GM18867 (cell line): ENCODE measurements around the gene FAM187B.
"Not testable (repeated sequence)": the region's sequence is repeated elsewhere in the genome, so short reads cannot be mapped to it uniquely, and the experiment has no call there.

Experiments used
- ATAC-seq: cut with Tn5 transposase; IDR thresholded peaks from one replicate; pipeline ENCODE4 v1.9.1; 2021; ENCODE audit warnings: mild to moderate bottlenecking, moderate library complexity; ENCODE audit not compliant: unreplicated experiment

FAM187B gene

DNA sequence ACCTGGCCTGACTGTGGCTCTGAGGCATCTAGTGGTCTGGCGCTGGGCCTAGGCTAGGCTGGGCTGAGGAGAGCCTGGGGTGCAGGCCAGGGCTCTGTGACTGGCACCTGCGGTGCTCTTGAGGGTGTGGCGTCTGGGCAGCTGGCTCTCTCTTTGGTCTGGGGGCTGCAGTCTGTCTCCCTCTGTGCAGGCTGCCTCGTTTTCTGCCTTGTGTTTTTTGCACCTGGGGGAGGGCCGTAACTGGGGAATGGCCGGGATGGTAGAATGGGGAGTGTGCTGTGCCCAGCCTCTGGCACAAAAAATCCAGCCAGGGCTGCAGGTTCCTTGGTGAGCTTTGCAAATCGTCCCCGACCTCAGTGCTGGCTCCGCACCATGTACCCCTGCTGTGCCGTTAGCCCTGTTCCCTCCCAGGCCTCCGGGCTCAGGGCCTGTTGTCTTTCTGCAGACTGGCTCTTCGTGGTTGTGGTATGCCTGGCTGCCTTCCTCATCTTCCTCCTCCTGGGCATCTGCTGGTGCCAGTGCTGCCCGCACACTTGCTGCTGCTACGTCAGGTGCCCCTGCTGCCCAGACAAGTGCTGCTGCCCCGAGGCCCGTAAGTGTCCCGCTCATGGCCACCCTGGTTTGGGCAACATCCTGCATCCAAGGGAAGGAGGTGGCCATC lies 33.7 kb upstream of the FAM187B start:
- ATAC-seq = no peak

DNA sequence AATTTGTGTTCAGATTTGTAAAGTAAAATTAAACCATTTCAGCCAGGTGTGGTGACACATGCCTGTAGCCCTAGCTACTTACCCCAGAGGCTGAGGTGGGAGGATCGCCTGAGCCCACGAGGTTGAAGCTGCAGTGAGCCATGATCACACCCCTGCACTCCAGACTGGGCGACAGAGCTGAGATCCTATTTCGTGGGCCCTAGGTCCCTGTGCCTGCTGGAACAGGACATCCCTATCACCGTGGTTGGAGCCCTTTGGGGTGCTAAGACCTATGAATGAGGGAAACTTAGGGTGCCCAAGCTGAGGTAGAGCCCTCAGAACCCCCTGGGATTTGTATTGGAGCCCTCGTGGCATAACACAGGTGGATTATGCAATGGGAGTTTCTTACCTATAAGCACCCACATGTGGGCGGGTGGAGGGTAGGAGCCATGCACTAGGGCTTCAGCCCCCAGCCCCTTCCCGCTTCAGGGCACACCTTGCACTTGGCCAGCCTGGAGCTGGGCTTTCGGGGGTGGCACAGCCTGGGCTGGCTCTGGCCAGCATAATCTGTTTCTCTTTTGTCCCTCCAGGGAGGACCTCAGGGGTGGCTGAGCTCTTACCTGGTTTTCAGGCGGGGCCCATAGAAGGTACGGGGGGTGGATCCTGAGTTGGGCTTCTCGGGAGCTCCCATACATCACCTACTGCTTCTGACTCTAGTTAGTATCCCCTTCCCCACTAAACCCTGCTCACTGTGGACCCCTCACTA lies 33.0 kb upstream of the FAM187B start:
- no peak for ATAC-seq

DNA sequence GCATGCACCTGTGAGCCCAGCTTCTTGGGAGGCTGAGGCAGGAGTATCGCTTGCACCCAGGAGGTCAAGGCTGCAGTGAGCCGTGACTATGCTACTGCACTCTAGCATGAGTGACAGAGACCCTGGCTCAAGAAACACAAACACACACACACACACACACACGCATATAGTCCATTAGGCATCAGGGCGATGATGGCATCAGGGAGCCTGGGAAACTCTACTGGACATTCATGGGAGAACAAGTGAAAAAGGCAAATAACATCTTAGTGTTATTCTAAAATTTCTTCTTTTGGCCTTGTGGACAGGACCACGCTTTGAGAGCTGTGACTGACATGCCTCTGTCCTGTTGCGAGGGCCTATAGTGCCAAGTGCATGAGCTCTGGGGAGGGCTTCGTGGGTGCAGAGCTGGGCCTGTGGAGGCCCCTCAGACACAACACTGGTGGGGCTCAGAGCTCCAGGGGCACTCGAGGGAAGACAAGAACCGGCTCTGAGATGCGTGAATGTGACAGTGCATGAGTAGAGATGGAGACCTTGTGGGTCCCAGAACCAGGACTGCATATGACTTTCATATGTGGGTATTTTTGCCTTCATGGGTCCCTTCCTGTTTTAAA lies 32.3 kb upstream of the FAM187B start:
- no peak for ATAC-seq

DNA sequence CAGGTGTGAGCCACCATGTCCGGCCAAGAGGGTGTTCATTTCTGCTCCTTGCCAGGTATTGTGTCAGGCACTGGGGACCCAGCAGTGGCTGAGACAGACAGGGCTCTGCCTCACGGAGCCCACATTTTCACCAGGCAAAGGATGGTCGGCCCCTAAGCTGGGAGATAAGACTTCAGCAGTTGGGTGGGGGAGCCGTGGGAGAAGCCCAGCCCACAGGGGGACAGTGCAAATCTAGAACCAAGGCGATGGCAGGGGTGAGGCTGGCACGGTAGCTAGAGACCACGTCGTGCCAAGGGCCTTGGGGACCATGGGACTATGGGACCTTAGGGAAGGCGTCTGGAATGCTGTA lies 28.5 kb upstream of the FAM187B start:
- no peak for ATAC-seq

DNA sequence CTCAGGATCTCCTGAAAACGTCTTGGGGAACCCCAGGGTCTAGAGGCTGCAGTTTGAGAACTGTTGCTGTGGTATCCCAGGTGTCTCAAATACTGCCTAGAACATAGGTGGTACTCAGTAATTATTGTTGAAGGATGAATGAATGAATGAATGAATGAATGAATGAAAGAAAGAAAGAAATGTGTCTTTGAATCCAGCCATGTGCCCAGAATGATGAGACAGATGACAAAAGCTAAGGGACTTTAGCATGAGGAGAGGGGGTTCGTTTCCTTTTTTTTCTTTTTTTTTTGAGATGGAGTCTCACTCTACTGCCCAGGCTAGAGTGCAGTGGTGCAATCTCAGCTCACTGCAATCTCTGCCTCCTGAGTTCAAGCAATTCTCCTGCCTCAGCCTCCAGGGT lies 28.0 kb upstream of the FAM187B start:
- no peak for ATAC-seq

DNA sequence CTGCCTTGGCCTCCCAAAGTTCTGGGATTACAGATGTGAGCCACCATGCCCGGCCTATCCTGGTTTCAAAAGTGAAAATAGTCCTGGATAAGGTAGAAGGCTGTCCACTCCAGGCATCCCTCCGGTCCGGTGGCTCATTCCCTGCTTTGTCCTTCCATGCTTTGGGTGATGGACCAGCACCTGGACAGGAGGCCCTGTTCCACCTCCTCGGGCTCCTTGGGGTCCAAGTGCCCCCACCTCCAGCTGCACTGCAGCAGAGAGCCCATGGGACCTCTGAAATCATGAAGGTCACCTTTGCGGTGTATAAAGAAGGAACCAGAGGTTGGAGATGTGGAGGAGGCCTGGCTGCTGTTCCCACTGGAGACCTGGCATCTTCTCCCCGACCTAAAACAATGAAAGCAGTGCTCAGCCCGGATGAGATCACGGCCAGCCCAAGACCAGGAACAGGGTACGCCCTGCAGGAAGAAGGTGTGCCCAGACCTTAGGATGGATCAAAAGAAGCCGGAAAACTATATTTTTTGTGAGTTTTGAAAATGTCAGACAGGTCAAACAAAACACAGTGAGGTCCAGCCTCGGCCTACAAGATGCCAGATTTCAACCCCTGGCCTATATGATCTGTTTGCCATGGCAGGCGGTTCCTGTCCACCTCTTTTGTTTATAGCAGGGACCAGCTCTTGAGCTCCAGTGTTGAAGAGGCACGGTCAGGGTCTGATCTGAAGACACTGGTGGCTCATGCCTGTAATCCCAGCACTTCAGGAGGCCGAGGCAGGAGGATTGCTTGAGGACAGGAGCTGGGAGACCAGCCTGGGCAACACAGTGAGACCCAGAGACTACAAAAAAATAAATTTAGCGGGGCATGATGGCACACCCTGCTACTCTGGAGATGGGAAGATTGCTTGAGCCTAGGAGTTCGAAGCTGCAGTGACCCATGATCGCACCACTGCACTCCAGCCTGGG lies 26.1 kb upstream of the FAM187B start:
- ATAC-seq = no peak

DNA sequence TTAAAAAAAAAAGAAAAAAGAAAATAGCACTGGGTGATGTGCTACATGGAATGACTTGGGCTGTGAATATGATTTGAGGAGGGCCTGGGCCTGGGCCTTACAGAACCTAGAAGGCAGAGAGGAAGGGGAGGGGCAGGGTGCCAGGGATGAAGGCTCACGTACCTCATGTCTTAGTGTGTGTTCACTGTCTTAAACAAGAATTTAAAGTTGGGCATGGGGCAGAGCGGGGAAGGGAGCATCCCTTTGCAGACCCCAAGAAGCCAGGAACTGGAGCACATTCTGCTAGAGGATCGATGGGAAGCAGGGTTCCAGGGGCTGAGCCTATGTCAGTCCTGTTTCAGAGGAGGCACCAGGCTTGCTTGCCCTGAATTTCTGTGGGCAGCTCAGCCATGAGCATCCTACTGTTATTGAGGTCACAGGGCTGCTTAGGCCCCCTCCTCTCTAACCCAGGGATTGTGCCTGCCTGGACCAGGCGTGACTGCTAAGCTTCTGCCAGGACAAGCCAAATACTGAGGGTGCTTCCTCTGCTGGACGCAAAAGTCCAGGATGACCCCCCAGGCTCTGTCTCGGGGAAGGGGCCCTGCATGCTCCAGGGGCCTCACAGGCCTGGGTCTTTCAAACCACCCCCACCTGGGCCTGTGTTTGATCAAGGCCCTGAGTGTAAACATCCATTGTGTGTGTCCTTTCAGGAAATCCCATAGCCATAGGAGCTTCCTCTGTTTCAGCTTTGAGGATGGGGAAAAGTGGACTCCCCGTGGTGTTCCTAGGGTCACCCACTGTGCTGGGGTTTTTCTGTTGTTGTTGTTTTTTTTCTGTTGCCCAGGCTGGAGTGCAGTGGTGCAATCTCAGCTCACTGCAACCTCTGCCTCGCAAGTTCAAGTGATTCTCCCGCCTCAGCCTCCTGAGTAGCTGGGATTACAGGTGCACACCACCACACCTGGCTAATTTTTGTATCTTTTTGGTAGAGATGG lies 25.1 kb upstream of the FAM187B start:
- ATAC-seq = no peak

DNA sequence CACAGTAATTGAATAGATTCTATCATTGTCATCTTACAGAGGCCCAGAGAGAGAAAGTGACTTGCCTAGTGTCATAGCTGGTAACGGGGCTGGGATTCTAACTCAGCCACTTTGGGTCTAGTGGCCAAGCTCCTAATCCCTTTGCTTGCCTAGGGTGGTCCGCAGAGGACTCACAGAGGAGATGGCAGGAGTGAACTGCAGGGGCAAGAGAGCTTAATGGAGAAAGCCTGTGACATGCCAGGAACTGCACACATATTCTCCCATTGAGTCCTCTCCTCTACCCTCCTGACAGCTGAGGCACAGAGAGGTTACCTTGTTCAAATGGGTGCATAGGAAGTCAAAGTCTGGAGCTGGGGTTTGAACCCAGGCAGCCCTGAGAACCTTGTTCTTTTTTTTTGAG lies 22.9 kb upstream of the FAM187B start:
- no peak for ATAC-seq

DNA sequence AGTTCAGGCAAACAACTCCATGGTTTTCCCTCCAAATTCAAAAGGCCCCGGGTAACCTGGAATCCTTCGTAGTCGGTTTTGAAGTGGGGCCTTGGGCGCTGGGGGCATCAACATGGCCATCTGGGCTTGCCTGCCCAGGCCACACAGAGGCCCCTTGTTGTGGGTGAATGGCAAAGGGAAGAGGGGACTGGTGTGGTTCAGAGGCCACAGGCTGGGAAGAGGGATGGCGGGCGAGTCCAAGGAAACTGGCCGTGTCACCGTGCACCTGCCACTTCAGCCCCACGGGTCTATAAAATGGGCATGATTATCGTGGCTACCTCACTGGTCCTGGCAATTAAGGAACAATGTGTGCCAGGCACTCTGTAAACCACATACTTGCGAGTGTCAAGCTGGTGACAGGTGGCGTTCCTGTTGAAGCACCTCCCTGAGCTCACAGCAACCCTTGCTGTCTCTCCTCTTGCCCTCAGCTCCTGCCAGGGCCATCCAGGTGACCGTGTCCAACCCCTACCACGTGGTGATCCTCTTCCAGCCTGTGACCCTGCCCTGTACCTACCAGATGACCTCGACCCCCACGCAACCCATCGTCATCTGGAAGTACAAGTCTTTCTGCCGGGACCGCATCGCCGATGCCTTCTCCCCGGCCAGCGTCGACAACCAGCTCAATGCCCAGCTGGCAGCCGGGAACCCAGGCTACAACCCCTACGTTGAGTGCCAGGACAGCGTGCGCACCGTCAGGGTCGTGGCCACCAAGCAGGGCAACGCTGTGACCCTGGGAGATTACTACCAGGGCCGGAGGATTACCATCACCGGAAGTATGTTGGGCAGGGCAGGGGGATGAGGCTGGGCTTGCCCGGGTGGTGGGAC lies 21.5 kb upstream of the FAM187B start:
- no peak for ATAC-seq

DNA sequence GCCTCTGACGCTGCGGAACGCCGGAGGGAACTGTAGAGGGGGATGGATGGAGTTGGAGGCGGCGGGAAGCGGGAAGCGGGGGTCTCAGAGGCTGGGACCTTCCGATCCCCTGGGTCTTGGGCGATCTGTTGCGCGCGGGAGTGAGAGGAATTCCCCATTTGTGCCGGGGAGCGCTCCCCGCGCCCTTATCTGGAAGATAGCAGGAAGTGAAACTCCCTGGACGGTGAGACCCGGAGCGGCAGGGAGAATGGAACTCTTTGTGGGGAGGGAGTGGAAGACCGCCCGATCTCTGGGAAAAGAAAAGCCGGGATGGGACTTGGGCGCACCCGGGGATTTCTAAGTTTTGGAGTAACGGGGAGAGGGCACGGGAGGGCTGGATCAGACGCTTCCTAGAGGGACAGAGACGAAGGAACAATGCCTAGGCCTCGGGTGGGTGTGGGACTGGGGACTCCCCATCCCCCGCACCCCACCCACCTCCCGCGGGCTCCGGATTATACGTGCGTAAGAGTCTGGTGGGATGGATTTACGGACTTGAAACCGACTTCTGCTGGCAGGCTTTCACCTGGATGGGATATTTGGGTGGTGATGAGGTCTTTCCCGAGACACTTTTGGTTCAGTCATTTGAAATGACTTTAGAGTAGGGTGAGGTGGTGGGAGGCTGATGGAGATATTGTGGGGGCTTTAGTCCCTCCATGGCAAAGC lies 20.8 kb upstream of the FAM187B start:
- no peak for ATAC-seq

DNA sequence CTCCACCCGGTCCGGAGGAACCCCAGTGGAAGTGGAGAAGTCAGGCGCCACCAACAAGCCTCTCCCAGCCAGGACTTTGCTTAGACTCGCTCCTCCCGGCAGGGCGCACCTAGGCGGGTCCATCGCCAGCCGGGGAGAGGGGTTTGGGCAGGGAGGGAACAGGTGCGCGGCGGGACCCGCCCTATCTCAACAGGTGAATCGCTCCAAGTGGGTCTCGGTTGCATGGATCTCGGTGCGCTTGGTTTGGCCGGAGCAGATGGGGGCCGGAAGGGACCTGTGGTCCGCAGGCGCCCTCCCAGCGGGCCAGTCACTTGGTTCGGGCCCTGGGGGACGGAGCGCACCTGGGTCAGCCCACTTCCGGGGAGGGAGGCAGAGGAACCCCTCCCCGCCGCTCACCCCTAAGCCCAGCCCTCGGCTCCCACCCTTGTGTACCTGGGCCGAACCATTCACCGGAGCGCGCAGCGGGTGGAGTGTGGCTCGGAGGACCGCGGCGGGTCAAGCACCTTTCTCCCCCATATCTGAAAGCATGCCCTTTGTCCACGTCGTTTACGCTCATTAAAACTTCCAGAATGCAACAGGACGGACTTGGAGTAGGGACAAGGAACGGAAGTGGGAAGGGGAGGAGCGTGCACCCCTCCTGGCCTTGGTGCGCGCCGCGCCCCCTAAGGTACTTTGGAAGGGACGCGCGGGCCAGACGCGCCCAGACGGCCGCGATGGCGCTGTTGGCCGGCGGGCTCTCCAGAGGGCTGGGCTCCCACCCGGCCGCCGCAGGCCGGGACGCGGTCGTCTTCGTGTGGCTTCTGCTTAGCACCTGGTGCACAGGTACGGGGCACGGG lies 20.0 kb upstream of the FAM187B start, which contains the start of gene LSR:
Gene LSR, plus strand, starts transcription at position 693 of the 836 bp plus-strand sequence. Its CDS starts 21 bp downstream, at position 714.
- peak; percentile 80 for ATAC-seq

DNA sequence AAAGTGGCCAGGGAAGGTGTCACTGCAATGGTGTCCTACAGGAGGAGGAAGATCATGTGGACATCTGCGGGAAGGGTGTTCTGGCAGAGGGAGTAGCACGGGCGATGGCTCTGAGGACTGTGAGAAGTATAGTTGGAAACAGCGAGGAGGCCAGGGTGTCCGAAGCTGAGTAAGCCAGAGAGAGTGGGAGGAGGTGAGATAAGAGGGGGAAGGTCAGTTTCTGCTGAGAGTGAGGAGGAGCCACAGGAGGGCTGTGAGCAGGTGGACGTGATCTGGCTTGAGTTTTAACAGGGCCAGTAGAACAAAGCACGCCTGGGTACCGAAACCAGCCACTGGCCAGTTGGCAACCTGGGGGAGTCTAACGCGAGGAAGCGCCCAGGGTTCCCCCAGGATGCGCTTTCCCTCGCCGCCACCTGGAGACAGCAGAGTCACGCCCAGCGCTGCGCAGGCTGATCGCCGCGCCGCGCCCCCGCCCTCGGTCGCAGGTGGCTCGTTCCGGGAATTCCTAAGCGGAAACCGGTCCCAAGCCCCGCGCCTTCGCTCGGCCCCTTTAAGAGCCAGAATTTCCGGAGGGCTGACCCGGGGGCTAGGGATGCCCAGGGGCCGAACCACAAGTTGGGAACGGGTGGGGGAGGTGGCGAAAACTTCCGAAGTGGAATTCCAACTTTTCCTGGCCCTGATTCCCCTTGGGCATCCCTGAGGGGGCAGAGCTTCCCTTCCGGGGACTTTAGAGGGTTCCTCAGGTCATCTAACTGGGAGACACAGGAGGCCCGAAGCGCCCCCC lies 19.2 kb upstream of the FAM187B start:
- ATAC-seq = peak; percentile 48

DNA sequence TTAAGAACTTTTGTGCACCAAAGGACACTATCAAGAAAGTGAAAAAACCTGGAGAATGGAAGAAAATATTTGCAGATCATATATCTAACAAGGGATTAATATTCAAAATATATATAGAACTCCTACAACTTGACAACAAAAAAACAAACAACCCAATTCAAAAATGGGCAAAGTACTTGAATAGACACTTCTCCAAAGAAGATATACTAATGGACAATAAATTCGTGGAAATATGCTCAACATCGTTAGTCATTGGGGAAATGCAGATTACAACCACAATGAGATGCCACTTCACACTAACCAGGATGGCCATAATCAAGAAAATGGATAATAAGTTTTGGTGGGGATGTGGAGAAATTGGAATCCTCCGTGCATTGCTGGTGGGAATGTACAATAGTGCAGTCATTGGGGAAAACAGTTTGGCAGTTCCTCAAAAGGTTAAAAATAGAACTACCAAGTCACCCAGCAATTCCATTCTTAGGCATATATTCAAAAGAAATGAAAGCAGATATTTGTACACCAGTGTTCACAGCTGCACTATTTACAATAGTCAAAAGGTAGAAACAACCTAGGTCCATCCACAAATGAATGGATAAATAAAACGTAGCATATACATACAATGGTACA lies 18.0 kb upstream of the FAM187B start:
- ATAC-seq = no peak

DNA sequence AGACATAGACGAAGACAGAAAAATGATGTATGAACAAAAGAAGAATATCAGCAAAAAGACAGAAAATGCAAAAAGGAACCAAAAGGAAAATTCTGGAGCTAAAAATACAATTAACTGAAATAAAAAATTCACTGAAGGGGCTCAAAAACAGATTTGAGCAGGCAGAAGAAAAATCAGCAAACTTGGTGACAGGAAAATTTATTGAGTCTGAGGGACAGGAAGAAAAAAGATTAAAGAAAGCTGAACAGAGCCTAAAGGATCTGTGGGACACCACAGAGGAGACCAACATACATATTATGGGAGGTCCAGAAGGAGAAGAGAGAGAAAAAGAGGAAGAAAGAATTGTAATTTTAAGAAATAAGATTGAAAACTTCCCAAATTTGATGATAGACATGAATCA lies 12.9 kb upstream of the FAM187B start:
- ATAC-seq = no peak

DNA sequence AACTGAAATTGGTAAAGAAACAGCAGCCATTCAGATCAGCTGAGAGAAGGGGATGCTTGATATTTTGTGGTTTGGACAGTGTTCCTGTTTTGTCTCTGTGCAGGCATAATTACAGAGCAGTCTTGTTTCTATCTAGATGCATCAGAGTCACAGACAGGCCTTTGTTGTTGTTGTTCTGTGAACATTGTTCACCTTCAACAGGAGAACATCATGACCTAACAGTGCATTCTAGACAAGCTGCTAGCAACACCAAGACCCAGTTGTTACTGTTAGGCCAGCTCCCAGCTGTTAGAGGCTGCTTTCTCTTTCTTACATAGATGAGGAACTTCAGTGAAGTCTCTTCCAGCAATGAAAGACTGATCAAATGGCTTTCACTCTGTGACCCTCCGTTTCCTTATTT lies 11.8 kb upstream of the FAM187B start:
- ATAC-seq = peak; percentile 46

DNA sequence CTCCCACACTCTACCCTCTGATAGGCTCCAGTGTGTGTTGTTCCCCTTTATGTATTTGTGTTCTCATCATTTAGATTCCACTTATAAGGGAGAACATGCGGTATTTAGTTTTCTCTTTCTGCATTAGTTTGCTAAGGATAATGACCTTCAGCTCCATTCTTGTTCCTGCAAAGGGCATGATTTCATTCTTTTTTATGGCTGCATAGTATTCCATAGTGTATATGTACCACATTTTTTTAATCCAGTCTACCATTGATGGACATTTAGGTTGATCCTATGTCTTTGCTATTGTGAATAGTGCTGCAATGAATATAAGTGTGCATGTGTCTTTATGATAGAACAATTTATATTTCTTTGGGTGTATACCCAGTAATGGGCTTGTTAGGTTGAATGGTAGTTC lies 11.1 kb upstream of the FAM187B start:
- ATAC-seq = not testable (repeated sequence)
